Gastrocnemius medialis (tissue), 4 donors: Measurements from ENCODE around the gene ZDHHC4. TPM values are rescaled to one million over a fixed set of nuclear protein-coding genes. Genes with fewer than 3 reads are reported as not detected.

Source experiments
- ATAC-seq, 2 donors: fragments of 150-250 bp; one replicate each; pipeline ENCODE4 v1.9.1; 2016
- DNase-seq, 2 donors: peaks; one replicate each; pipeline ENCODE4 v3.0.0-alpha.2; 2019
- H3K27ac ChIP-seq, 4 donors: fragments of 200-600 bp; sonication (generic); 1 replicate in 1 of 4; 2 replicates in 3 of 4; pipeline ENCODE4 v1.5.1; 2016 to 2018; ENCODE audit warnings: mild to moderate bottlenecking in 2 of 4, moderate library complexity in 1 of 4
- H3K27me3 ChIP-seq, 3 donors: fragments of 200-600 bp; sonication (generic) in 2 of 3; 1 replicate in 1 of 3; 2 replicates in 2 of 3; pipeline versions ENCODE4 v1.5.1 to v1.6.0; 2016 to 2019; ENCODE audit warnings: mild to moderate bottlenecking in 1 of 3, moderate library complexity in 1 of 3
- H3K36me3 ChIP-seq, 2 donors: fragments of 200-600 bp; sonication (generic) in 1 of 2; one replicate each; pipeline ENCODE4 v1.5.1; 2017 to 2018
- H3K4me1 ChIP-seq, 2 donors: fragments of 200-600 bp; sonication (generic) in 1 of 2; one replicate each; pipeline ENCODE4 v1.5.1; 2016 to 2017; ENCODE audit warnings: mild to moderate bottlenecking in 2 of 2
- H3K4me3 ChIP-seq, 4 donors: fragments of 200-600 bp; sonication (generic) in 3 of 4; 1 replicate in 1 of 4; 2 replicates in 3 of 4; pipeline ENCODE4 v1.5.1; 2016 to 2019; ENCODE audit warnings: mild to moderate bottlenecking in 2 of 4
- H3K9me3 ChIP-seq, 3 donors: fragments of 200-600 bp; sonication (generic) in 2 of 3; 1 replicate in 1 of 3; 2 replicates in 2 of 3; pipeline ENCODE4 v1.5.1; 2016 to 2019
- POLR2A ChIP-seq, 2 donors: fragments of 450-650 bp; IDR thresholded peaks; one replicate each; pipeline ENCODE4 v1.6.1; 2017; ENCODE audit warnings: antibody characterized with exemption in 2 of 2, mild to moderate bottlenecking in 2 of 2, moderate library complexity in 2 of 2
- in situ Hi-C, 4 donors: fragments of 200-750 bp; cut with MboI; loops; one replicate each; pipeline versions ENCODE4 v1.15.0 to v1.8.0; 2017; ENCODE audit warnings: low sequenced_read_pairs in 4 of 4
- intact Hi-C: fragments of 100-400 bp; cut with DNase I; formaldehyde crosslinking; loops from one replicate; pipeline ENCODE4 v1.15.1; 2023; ENCODE audit warnings: low total_unique reads
- total RNA-seq, 4 donors: library from RNA; depleted of rRNA; stranded (reverse); fragments of >200 nt; gene quantifications; one replicate each; pipeline versions ENCODE4 v1.1.0 to v1.2.3, GENCODE V29; 2016
- TF ChIP-seq, protein P1 (sequence below), 5 experiments: fragments of 450-650 bp in 3 of 5; fragments of 200-600 bp in 2 of 5; sonication (generic) in 2 of 5; IDR thresholded peaks in 4 of 5; conservative IDR thresholded peaks in 1 of 5; 1 replicate in 4 of 5; 2 replicates in 1 of 5; pipeline ENCODE4 v1.5.1; 2016 to 2019; ENCODE audit warnings: antibody characterized with exemption in 5 of 5, mild to moderate bottlenecking in 3 of 5, moderate library complexity in 3 of 5

ZDHHC4 gene
- total RNA-seq, 4 donors from 2014 or later = 52.7 to 88.6 (median 70.5) TPM

DNA sequence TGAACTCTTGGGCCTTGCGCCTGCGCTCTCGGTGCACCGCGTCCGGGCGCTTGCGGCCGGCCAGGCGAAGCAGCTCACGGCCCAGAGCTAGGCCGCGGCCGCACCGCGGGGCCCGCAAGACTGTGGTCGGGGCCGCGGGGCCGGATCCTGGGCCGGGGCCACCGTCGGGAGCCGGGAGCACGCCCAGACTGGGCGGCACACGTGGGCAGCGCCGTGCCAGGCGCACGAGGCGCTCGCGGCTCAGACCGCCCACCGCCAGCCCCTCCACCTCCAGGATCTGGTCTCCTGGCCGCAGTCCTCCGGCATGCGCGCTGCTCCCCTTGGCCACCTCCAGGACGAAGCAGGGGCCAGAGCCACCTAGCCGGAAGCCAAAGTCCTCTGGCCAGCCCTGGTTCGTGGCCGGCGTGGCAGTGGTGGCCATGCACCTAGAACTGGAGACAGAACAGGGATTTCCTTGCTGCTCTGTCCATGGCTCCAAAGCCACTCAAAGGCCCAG lies 26.2 kb upstream of the ZDHHC4 start, which contains the start of gene GRID2IP:
Gene GRID2IP (minus strand): TSS at position 446 of the 496 bp plus-strand sequence. CDS start 25 bp downstream, at position 421.
- Histone ChIP-seq H3K27me3 (no peaks in the 10 kb centered on the region), H3K4me3 (no peak within 1 kb of the TSS), H3K36me3 (no peaks in the 10 kb centered on the region), H3K9me3 (no peaks in the 10 kb centered on the region), H3K27ac (no peak within 1 kb of the TSS), H3K4me1 (no peaks in the 10 kb centered on the region)
- ATAC-seq (no peak), DNase-seq (no peak)
- in situ Hi-C loops = no loop called here
- TF ChIP-seq, protein P1, sequence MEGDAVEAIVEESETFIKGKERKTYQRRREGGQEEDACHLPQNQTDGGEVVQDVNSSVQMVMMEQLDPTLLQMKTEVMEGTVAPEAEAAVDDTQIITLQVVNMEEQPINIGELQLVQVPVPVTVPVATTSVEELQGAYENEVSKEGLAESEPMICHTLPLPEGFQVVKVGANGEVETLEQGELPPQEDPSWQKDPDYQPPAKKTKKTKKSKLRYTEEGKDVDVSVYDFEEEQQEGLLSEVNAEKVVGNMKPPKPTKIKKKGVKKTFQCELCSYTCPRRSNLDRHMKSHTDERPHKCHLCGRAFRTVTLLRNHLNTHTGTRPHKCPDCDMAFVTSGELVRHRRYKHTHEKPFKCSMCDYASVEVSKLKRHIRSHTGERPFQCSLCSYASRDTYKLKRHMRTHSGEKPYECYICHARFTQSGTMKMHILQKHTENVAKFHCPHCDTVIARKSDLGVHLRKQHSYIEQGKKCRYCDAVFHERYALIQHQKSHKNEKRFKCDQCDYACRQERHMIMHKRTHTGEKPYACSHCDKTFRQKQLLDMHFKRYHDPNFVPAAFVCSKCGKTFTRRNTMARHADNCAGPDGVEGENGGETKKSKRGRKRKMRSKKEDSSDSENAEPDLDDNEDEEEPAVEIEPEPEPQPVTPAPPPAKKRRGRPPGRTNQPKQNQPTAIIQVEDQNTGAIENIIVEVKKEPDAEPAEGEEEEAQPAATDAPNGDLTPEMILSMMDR (IDR thresholded peaks at IDR 0.05 in 4 of 5, conservative IDR thresholded peaks at IDR 0.05 in 1 of 5) = no peak
- no peak for TF ChIP-seq POLR2A (IDR thresholded peaks at IDR 0.05)
- intact Hi-C loops = no loop called here

DNA sequence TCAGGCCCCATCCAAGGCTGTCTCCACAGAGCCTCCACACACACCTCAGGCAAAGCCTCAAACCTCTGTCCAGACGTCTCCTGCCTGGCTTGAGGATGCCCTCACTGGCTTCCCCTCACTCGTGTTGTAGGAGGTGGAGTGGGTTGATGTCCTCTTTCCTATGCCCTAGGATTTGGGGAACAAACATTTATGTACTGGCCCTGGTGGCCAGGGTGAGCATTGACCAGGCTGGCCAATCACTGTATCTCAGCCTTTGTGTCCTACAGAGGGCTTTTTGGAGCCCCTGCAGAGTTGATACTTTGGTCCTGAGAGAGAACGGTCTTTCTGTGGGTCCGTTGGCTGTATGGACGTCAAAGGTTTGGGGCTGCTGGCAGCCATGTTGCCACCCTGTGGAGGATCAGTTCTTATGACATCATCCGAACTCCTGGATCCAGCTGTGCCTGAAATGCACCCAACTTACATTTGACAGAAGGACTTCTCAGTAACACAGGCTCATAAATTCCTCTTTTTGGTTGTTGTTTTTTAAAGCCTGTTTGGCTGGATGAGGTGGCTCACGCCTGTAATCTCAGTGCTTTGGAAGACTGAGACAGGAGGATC lies 23.7 kb upstream of the ZDHHC4 start:
- no peaks in the 10 kb centered on the region for H3K36me3 ChIP-seq
- no peaks in the 10 kb centered on the region for H3K9me3 ChIP-seq
- no peaks in the 10 kb centered on the region for H3K27me3 ChIP-seq
- no peaks in the 10 kb centered on the region for H3K4me1 ChIP-seq
- TF ChIP-seq, protein P1 (IDR thresholded peaks at IDR 0.05 in 4 of 5, conservative IDR thresholded peaks at IDR 0.05 in 1 of 5) = no peak
- TF ChIP-seq POLR2A (IDR thresholded peaks at IDR 0.05) = no peak
- intact Hi-C loops = no loop called here
- H3K4me3 ChIP-seq = no peak overlapping the region
- DNase-seq (no peak), ATAC-seq (no peak)
- H3K27ac ChIP-seq = no peak overlapping the region
- in situ Hi-C loops = no loop called here

DNA sequence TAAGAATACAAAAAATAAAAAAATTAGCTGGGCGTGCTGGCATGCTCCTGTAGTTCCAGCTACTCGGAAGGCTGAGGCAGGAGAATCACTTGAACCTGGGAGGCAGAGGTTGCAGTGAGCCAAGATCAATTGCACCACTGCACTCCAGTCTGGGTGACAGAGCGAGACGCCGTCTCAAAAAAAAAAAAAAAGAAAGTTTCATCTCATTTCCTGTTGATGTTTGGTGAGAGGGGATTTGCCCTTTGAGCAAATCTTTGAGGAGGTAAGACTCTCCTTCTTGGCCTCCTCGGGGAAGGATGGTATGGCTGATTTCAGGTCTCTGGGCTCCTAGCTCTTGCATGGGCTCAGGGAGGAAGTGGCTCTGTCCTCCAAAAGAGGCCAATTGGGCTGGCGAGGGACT lies 22.4 kb upstream of the ZDHHC4 start:
- Histone ChIP-seq H3K27ac (no peak overlapping the region), H3K9me3 (no peaks in the 10 kb centered on the region), H3K4me3 (no peak overlapping the region), H3K27me3 (no peaks in the 10 kb centered on the region), H3K4me1 (no peaks in the 10 kb centered on the region), H3K36me3 (no peaks in the 10 kb centered on the region)
- DNase-seq = no peak
- TF ChIP-seq, protein P1 (IDR thresholded peaks at IDR 0.05 in 4 of 5, conservative IDR thresholded peaks at IDR 0.05 in 1 of 5) = no peak
- no peak for TF ChIP-seq POLR2A (IDR thresholded peaks at IDR 0.05)
- intact Hi-C loops = no loop called here
- no peak for ATAC-seq
- in situ Hi-C loops = no loop called here

DNA sequence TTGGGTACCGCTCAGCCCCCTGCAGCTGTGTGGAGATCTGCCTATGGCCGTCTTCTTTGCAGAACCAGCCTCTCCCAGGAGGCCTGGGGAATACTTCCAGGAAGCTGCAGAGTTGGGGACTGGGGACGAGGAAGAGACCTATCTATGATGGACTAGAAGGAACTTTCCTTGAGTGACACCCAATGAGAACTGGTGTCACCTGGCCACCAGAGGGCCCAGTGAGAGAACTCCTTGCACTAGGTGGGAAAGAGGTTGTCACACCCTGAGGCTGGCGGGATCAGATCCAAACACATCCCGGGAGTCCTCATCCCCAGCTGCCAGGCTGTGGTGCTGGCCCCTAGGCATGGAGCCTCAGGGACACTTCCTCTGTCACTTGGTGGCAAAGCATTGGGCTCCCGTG lies 21.1 kb upstream of the ZDHHC4 start:
- in situ Hi-C loops = no loop called here
- no peak for ATAC-seq
- Histone ChIP-seq H3K9me3 (no peaks in the 10 kb centered on the region), H3K36me3 (no peaks in the 10 kb centered on the region), H3K4me3 (no peak overlapping the region), H3K4me1 (no peaks in the 10 kb centered on the region), H3K27me3 (no peaks in the 10 kb centered on the region), H3K27ac (no peak overlapping the region)
- no peak for DNase-seq
- intact Hi-C loops = no loop called here
- TF ChIP-seq POLR2A (IDR thresholded peaks at IDR 0.05) = no peak
- TF ChIP-seq, protein P1 (IDR thresholded peaks at IDR 0.05 in 4 of 5, conservative IDR thresholded peaks at IDR 0.05 in 1 of 5) = no peak

DNA sequence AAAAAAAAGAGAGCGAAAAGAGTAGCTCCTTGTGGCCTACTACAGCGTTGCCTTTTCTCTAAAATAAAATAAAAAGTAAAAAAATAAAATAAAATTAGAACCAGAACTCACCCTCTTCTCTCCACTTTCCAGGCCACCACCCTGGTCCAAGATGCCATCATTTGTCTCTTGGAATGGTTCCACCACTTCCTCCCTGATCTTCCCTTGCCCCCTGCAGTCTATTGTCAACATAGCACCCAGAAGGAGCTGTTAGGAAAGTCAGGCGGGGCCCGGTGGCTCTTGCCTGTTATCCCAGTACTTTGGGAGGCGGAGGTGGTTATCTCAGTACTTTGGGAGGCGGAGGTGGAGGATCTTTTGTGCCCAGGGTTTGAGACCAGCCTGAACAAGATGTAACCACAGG lies 18.4 kb upstream of the ZDHHC4 start:
- TF ChIP-seq, protein P1 (IDR thresholded peaks at IDR 0.05 in 4 of 5, conservative IDR thresholded peaks at IDR 0.05 in 1 of 5) = no peak
- TF ChIP-seq POLR2A (IDR thresholded peaks at IDR 0.05) = no peak
- Histone ChIP-seq H3K4me1 (no peaks in the 10 kb centered on the region), H3K27ac (no peak overlapping the region), H3K27me3 (no peaks in the 10 kb centered on the region), H3K36me3 (no peaks in the 10 kb centered on the region), H3K4me3 (no peak overlapping the region), H3K9me3 (no peaks in the 10 kb centered on the region)
- intact Hi-C loops = no loop called here
- DNase-seq (no peak), ATAC-seq (no peak)
- in situ Hi-C loops = no loop called here
